Forelimb muscle (tissue), 1 donor: ENCODE measurements around the gene PIGW. TPM values are rescaled to one million over a fixed set of nuclear protein-coding genes. Genes with fewer than 3 reads are reported as not detected.

Experiments used
- DNase-seq: peaks from one replicate; pipeline ENCODE4 v3.0.0-alpha.2; 2013; ENCODE audit warnings: low read depth
- polyA plus RNA-seq: library from polyadenylated mRNA; unstranded; fragments of 120-200 nt; gene quantifications from one replicate; pipeline ENCODE4 v1.2.1, GENCODE V29; 2013; ENCODE audit not compliant: insufficient read length

Gene PIGW
- polyA plus RNA-seq, 1 donor, result 7.6 TPM

DNA sequence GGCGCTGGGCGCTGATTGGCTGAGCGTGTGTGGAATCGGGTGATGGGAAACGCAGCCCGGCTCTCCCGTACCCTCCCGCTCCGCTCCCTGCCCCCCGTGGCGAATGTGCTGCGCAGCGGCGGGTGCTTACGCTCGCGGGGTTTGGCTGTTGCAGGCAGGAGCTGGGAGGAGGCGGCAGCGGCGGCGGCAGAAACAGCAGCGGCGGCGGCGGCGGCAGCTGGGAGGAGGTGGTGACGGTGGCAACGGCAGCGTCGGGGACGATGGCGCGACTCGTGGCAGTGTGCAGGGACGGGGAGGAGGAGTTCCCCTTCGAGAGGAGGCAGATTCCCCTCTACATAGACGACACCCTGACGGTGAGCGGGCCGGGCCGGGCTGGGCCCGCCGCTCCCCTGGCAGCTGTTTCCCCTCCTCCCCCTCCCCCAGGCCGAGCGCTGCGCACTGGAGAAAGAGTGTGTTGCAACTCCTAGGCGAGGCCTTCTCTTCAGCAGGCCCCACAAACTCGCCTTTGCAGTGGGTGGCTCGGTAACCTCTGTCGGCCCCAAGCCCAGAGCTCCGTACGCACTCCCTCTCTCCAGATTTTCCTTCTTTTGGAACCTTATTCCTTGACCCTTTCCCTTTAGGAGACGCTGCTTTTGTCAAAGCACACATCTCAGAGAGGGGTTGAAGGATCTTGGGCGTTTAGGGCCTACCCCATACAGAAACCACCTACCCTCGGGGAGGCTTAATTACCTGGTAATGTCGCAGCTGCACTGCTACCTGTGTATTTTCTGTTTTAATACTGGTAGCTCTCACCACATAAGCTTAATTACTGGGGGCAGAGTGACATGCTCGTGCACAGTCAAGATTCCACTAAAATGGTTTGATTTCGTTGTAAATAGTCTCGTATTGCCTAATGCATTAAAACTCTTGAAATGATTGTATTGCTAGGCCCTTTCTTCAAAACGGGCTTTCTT is 11.0 kb downstream of the PIGW start:
- DNase-seq, result peak; percentile 83

- no peak for DNase-seq
Observed at GRCh38 chr17:36546418-36547093, 11.8 kb downstream of the PIGW start.

DNA sequence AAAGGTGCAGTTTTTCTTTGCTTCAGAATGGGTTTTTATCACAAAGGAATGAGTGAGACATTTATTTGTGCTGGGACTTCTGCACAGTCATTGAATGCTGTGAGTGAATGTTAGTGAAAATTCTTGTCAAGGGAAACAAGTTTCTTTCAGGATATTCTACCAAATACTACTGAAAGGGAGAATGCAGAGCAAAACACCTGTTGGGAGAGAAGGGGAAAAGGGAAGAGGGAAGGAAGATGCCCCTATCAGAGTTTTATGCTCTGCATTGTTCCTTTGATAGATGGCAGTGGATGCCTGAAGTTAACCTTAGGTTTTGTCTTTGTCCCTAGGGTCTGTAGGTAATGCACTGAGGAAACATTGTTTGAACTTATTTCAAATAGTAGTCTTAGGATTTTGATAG is 13.0 kb downstream of the PIGW start:
- no peak for DNase-seq

GRCh38 chr17:36550491-36551417 is 16.0 kb downstream of the PIGW start:
- no peak for DNase-seq

DNA sequence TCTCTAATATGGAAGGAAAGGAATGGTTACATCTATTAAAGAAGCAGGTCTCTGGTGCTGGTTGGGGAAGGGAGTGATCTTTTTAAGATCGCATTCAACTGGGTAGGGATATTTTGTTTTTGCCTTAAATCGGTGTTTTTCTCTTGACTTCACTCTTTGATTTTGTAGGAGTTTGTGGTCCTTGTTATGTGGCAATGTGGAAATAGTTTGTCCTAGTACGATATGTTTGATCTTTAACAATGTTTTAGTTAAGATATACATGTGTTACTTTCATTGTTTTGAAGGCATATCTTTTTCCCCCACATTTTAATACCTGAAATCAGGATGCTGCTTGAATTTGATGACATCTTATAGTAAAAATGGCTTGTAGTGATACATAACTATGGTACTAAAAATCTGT is 18.7 kb downstream of the PIGW start:
- DNase-seq, result no peak

- DNase-seq, result no peak
Observed at GRCh38 chr17:36566081-36566480, 31.3 kb downstream of the PIGW start.

DNA sequence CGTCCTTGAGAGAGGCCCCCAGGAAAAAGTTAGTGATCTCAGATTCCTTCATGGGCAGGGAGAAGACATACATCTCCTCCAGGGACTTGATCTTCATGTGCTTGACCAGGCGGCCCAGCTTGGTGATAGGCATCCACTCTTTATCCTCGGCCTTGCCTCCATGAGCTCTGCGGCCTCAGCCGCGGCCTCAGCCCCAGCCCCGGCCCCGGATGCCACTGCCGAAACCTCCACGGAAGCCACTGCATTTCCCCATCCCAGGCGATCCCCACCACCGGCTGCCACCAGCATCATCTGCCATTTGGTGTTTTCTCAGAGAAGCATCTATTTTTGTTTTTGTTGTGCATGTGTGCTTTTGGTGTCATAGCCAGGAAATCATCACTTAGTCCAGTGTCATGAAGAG is 40.2 kb downstream of the PIGW start:
- no peak for DNase-seq

DNA sequence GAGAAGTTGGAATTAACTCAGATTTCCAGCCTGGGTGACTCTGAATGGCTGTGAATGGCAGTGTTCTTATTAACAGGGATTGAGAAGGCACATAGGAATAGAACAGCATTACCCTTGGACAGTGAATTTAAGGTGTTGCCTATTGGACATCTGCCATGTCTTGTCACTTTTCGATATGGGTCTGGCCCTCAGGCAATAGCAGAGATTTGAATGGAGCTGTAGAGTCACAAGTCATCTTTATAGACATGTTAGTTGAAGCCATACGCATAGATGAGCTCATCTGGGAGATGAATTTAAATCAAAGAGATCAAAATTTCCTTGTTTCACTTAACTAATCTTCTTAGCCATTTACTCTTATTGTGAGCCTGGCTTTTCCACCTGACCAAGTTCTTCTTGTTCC is 42.0 kb downstream of the PIGW start:
- DNase-seq, result no peak

DNA sequence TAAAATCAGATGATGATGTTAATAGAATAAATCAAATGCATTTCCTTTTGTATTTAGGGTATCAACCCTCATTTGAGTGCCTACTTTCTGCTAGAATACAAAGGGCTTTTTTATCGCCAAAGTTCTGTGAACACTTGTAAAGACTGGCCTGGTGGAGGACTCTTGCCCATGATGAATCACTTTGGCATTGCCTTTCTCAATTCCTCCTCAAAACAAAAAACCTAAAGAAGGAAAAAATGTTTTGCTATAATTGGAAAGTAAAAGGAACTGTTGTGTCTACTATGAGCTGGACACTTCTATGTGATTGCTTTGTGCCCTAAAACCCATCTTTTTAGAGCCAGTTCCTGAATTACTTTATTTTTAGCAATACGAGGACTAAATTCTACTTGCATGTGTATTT is 43.9 kb downstream of the PIGW start:
- no peak for DNase-seq

DNA sequence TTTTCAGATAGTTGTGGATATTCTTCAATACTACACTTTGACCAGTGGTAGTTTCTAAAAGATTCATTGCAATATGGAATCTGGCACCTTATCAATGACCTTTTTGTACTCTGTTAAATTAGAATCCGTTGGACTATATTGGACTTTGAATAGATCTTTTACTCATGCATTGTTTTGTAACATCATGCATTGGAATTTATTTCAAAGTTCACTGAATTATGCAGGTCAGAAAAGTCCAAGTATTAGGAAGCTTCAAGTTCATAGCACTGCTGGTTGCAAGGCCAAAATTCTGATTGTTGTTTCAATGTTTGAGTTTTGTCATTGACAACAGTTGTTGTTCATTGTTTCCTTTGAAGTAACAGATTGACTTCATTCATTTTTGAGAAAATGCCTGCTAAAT is 49.0 kb downstream of the PIGW start:
- no peak for DNase-seq

GRCh38 chr17:36586138-36586537 is 51.4 kb downstream of the PIGW start:
- no peak for DNase-seq

Other genes with a start within 250 kb of the PIGW start
- not detected for gene TBC1D3G, start 211.1 kb upstream of the PIGW start, polyA plus RNA-seq
- not detected for gene TBC1D3H, start 146.6 kb upstream of the PIGW start, polyA plus RNA-seq
- 58.1 TPM for gene ZNHIT3, start 48.3 kb upstream of the PIGW start, polyA plus RNA-seq
- gene MYO19, start 119 bp upstream of the PIGW start, polyA plus RNA-seq, result 31.5 TPM
- 54.0 TPM for gene GGNBP2, start 9.9 kb downstream of the PIGW start, polyA plus RNA-seq
- gene DHRS11, start 56.9 kb downstream of the PIGW start, polyA plus RNA-seq, result 5.9 TPM
- 3.4 TPM for gene MRM1, start 66.6 kb downstream of the PIGW start, polyA plus RNA-seq